GM12891 (cell line): Measurements from ENCODE around the gene COTL1.

Source experiments
- POLR2A ChIP-seq: IDR thresholded peaks from 2 replicates; pipeline ENCODE4 v1.6.1; 2011; ENCODE audit warnings: low read depth, low read length, control low read depth
- POU2F2 ChIP-seq: IDR thresholded peaks from 2 replicates; pipeline ENCODE4 v1.6.1; 2011; ENCODE audit warnings: low read depth, mild to moderate bottlenecking, control low read depth, low read length, moderate library complexity
- SPI1 ChIP-seq: IDR thresholded peaks from 2 replicates; pipeline ENCODE4 v1.6.1; 2011; ENCODE audit warnings: low read depth, low read length, control low read depth
- TAF1 ChIP-seq: IDR thresholded peaks from 2 replicates; pipeline ENCODE4 v1.6.1; 2011; ENCODE audit warnings: low read depth, low read length, control low read depth

- TF ChIP-seq POLR2A (no peak), POU2F2 (no peak), SPI1 (no peak), TAF1 (no peak)
Measured at GRCh38 chr16:84561291-84561690, 56.6 kb downstream of the COTL1 start.
